H1 (cell line): ENCODE measurements around the gene CD47. TPM values are rescaled to one million over a fixed set of nuclear protein-coding genes. Genes with fewer than 3 reads are reported as not detected.

Source experiments
- CTCF ChIA-PET: fragments of 300-600 bp; sonication (Branson Sonifier 250); formaldehyde crosslinking; loops from one replicate; lab custom pipeline; 2021; ENCODE audit not compliant: partially characterized antibody; lab: Charles Lee
- POLR2A ChIA-PET: fragments of 300-600 bp; sonication (Branson Sonifier 250); formaldehyde crosslinking; loops from one replicate; lab custom pipeline; 2021; ENCODE audit warnings: inconsistent platforms; ENCODE audit not compliant: partially characterized antibody; lab: Charles Lee
- DNase-seq, 2 experiments: peaks; one replicate each; pipeline versions ENCODE4 v3.0.0 to v3.0.0-alpha.2; 2010 to 2022; ENCODE audit warnings: low spot score in 2 of 2, low read depth in 1 of 2, mixed read lengths in 1 of 2
- FAIRE-seq: peaks from 2 replicates; lab custom pipeline; 2011; peaks lifted over from hg19 to GRCh38; lab: Jason Lieb, UNC
- H2AFZ ChIP-seq: 2 replicates; pipeline ENCODE4 v1.8.1; 2012; ENCODE audit warnings: low read length, inconsistent platforms
- H2AK5ac ChIP-seq: 2 replicates; pipeline ENCODE4 v1.6.1; 2013; ENCODE audit warnings: low read depth, low read length
- H2BK120ac ChIP-seq: replicated peaks from 2 replicates; pipeline ENCODE3; 2013; ENCODE audit warnings: low read depth, low read length, inconsistent platforms
- H2BK12ac ChIP-seq: 2 replicates; pipeline ENCODE4 v1.6.1; 2013; ENCODE audit warnings: low read depth, low read length
- H2BK15ac ChIP-seq: 2 replicates; pipeline ENCODE4 v1.6.1; 2013; ENCODE audit warnings: low read length
- H2BK20ac ChIP-seq: 2 replicates; pipeline ENCODE4 v1.6.1; 2013; ENCODE audit warnings: low read length
- H2BK5ac ChIP-seq: 2 replicates; pipeline ENCODE4 v1.6.1; 2013; ENCODE audit warnings: low read depth, low read length
- H3K14ac ChIP-seq: 2 replicates; pipeline ENCODE4 v1.6.1; 2013; ENCODE audit warnings: inconsistent platforms; ENCODE audit not compliant: insufficient read length
- H3K18ac ChIP-seq: 2 replicates; pipeline ENCODE4 v1.6.1; 2013; ENCODE audit warnings: low read length; ENCODE audit errors: extremely low read depth
- H3K23ac ChIP-seq: 2 replicates; pipeline ENCODE4 v1.6.1; 2013; ENCODE audit warnings: inconsistent platforms; ENCODE audit not compliant: insufficient read length
- H3K23me2 ChIP-seq: 2 replicates; pipeline ENCODE4 v1.6.1; 2013; ENCODE audit warnings: low read depth, low read length
- H3K27ac ChIP-seq: 2 replicates; pipeline ENCODE4 v1.6.1; 2011; ENCODE audit warnings: low read depth, low read length, inconsistent platforms
- H3K27me3 ChIP-seq, 4 experiments: replicated peaks in 1 of 4; 1 replicate in 1 of 4; 2 replicates in 3 of 4; pipeline versions ENCODE4 v1.6.1 to v1.8.1; 2011 to 2013; ENCODE audit warnings: low read length in 3 of 4, mild to moderate bottlenecking in 3 of 4, inconsistent platforms in 2 of 4, mixed read lengths in 2 of 4, moderate library complexity in 1 of 4; ENCODE audit not compliant: control insufficient read depth in 3 of 4, insufficient read depth in 3 of 4; ENCODE audit errors: extremely low read depth in 1 of 4
- H3K36me3 ChIP-seq, 4 experiments: 2 replicates each; pipeline versions ENCODE4 v1.6.1 to v1.8.1; 2011 to 2013; ENCODE audit warnings: mild to moderate bottlenecking in 4 of 4, low read length in 3 of 4, moderate library complexity in 2 of 4, control low read depth in 1 of 4, inconsistent platforms in 1 of 4; ENCODE audit not compliant: insufficient read depth in 4 of 4, control insufficient read depth in 2 of 4
- H3K4ac ChIP-seq: replicated peaks from 2 replicates; pipeline ENCODE3; 2013; ENCODE audit warnings: low read length, low read depth, mixed read lengths, inconsistent platforms; ENCODE audit not compliant: insufficient read length
- H3K4me1 ChIP-seq, 4 experiments: replicated peaks in 1 of 4; 1 replicate in 1 of 4; 2 replicates in 3 of 4; pipeline versions ENCODE4 v1.6.1 to v1.8.1; 2011 to 2013; ENCODE audit warnings: low read length in 3 of 4, inconsistent platforms in 2 of 4, mixed read lengths in 1 of 4; ENCODE audit not compliant: insufficient read depth in 4 of 4, control insufficient read depth in 3 of 4
- H3K4me2 ChIP-seq, 2 experiments: 2 replicates each; pipeline versions ENCODE4 v1.6.1 to v1.8.1; 2011 to 2013; ENCODE audit warnings: low read depth in 2 of 2, low read length in 2 of 2, control low read depth in 1 of 2, inconsistent platforms in 1 of 2, mild to moderate bottlenecking in 1 of 2; ENCODE audit not compliant: insufficient read depth in 1 of 2
- H3K4me3 ChIP-seq, 4 experiments: fragments of 200-600, 300-600 bp in 1 of 4; sonication (generic), shearing (Covaris generic), sonication (Bioruptor Twin) in 1 of 4; 2 replicates each; pipeline versions ENCODE4 v1.5.1 to v1.8.1; 2011 to 2016; ENCODE audit warnings: low read length in 4 of 4, low read depth in 3 of 4, control low read depth in 2 of 4, inconsistent platforms in 2 of 4, mild to moderate bottlenecking in 2 of 4, mixed read lengths in 1 of 4, moderate library complexity in 1 of 4; ENCODE audit not compliant: insufficient read depth in 2 of 4; ENCODE audit errors: extremely low read depth in 1 of 4
- H3K56ac ChIP-seq: replicated peaks from 2 replicates; pipeline ENCODE3; 2013; ENCODE audit warnings: low read depth, mild to moderate bottlenecking, mixed read lengths, low read length, inconsistent platforms; ENCODE audit not compliant: insufficient read length
- H3K79me1 ChIP-seq: 2 replicates; pipeline ENCODE4 v1.6.1; 2013; ENCODE audit warnings: low read depth, low read length, control low read depth
- H3K79me2 ChIP-seq, 2 experiments: 2 replicates each; pipeline versions ENCODE4 v1.6.1 to v1.8.1; 2012 to 2013; ENCODE audit warnings: low read length in 2 of 2, mild to moderate bottlenecking in 2 of 2, inconsistent platforms in 1 of 2; ENCODE audit not compliant: insufficient read depth in 2 of 2, control insufficient read depth in 1 of 2
- H3K9ac ChIP-seq, 4 experiments: replicated peaks in 1 of 4; 1 replicate in 1 of 4; 2 replicates in 3 of 4; pipeline versions ENCODE4 v1.6.1 to v1.8.1; 2011 to 2013; ENCODE audit warnings: low read depth in 3 of 4, low read length in 3 of 4, control low read depth in 2 of 4, mild to moderate bottlenecking in 2 of 4, moderate library complexity in 2 of 4, inconsistent platforms in 1 of 4; ENCODE audit errors: extremely low read depth in 1 of 4
- H3K9me3 ChIP-seq, 2 experiments: 2 replicates each; pipeline versions ENCODE4 v1.6.1 to v1.8.1; 2012 to 2013; ENCODE audit warnings: mild to moderate bottlenecking in 2 of 2, moderate library complexity in 2 of 2, control low read depth in 1 of 2, inconsistent platforms in 1 of 2, low read depth in 1 of 2, low read length in 1 of 2, mixed read lengths in 1 of 2; ENCODE audit not compliant: insufficient read depth in 2 of 2
- H4K20me1 ChIP-seq, 2 experiments: replicated peaks in 1 of 2; 2 replicates each; pipeline versions ENCODE3 to v1.8.1; 2011 to 2013; ENCODE audit warnings: inconsistent platforms in 2 of 2, low read length in 2 of 2, mild to moderate bottlenecking in 1 of 2; ENCODE audit not compliant: insufficient read depth in 2 of 2, control insufficient read depth in 1 of 2
- H4K5ac ChIP-seq: 2 replicates; pipeline ENCODE4 v1.6.1; 2013; ENCODE audit warnings: low read length, low read depth, mixed read lengths, inconsistent platforms; ENCODE audit not compliant: insufficient read length
- H4K8ac ChIP-seq: 2 replicates; pipeline ENCODE4 v1.8.0; 2013; ENCODE audit warnings: mild to moderate bottlenecking, moderate library complexity, low read length, inconsistent platforms; ENCODE audit not compliant: insufficient read depth; ENCODE audit errors: extremely low read depth
- H4K91ac ChIP-seq: replicated peaks from 2 replicates; pipeline ENCODE3; 2013; ENCODE audit warnings: low read length, mixed read lengths, inconsistent platforms; ENCODE audit not compliant: insufficient read length
- CHD2 ChIP-seq: IDR thresholded peaks from 2 replicates; pipeline ENCODE4 v1.6.1; 2012; ENCODE audit warnings: low read length, improper control_type of control experiment
- CTBP2 ChIP-seq: IDR thresholded peaks from 2 replicates; pipeline ENCODE4 v1.7.0; 2011; ENCODE audit warnings: borderline replicate concordance, mild to moderate bottlenecking, moderate library complexity, mixed read lengths, low read length; ENCODE audit not compliant: insufficient read depth, insufficient read length
- HDAC2 ChIP-seq, 2 experiments: fragments of 300-600 bp in 1 of 2; sonication (generic) in 1 of 2; IDR thresholded peaks; 2 replicates each; pipeline ENCODE4 v1.6.1; 2011 to 2012; ENCODE audit warnings: low read depth in 2 of 2, low read length in 2 of 2, mild to moderate bottlenecking in 2 of 2, moderate library complexity in 2 of 2, borderline replicate concordance in 1 of 2, inconsistent platforms in 1 of 2
- HDAC6 ChIP-seq: IDR thresholded peaks from one replicate; pipeline ENCODE4 v1.7.1; 2012; ENCODE audit warnings: low read depth, mild to moderate bottlenecking, inconsistent platforms, low read length, moderate library complexity
- JUN ChIP-seq: IDR thresholded peaks from 2 replicates; pipeline ENCODE4 v1.6.1; 2011; ENCODE audit warnings: low read depth, mild to moderate bottlenecking, improper control_type of control experiment, low read length
- NRF1 ChIP-seq: IDR thresholded peaks from 2 replicates; pipeline ENCODE4 v1.6.1; 2011; ENCODE audit warnings: mild to moderate bottlenecking, low read depth, low read length, improper control_type of control experiment
- RAD21 ChIP-seq, 2 experiments: IDR thresholded peaks in 1 of 2; conservative IDR thresholded peaks in 1 of 2; 2 replicates each; pipeline ENCODE4 v1.6.1; 2011; ENCODE audit warnings: low read depth in 2 of 2, low read length in 2 of 2, improper control_type of control experiment in 1 of 2, inconsistent platforms in 1 of 2, mild to moderate bottlenecking in 1 of 2, moderate library complexity in 1 of 2
- SIRT6 ChIP-seq: IDR thresholded peaks from one replicate; pipeline ENCODE4 v1.7.1; 2012; ENCODE audit warnings: low read length, inconsistent platforms
- TCF12 ChIP-seq: IDR thresholded peaks from 2 replicates; pipeline ENCODE4 v1.6.1; 2011; ENCODE audit warnings: low read depth, mild to moderate bottlenecking, low read length
- TEAD4 ChIP-seq: IDR thresholded peaks from 2 replicates; pipeline ENCODE4 v1.6.1; 2012; ENCODE audit warnings: low read depth, low read length, inconsistent platforms, mixed read lengths
- WGBS, 2 experiments: shearing (Covaris generic) in 1 of 2; methylation state at CpG; one replicate each; pipeline versions ENCODE4 v1.1.6 to v1.1.7; 2013 to 2015; ENCODE audit warnings: low lambda C conversion rate in 2 of 2, mixed read lengths in 2 of 2, inconsistent platforms in 1 of 2, low coverage in 1 of 2, missing lambda C conversion rate in 1 of 2; ENCODE audit not compliant: insufficient replicate concordance in 2 of 2, insufficient coverage in 1 of 2, insufficient read length in 1 of 2; ENCODE audit errors: extremely low coverage in 1 of 2, missing lambda C conversion rate in 1 of 2; 5-methylcytosine and 5-hydroxymethylcytosine counted together
- polyA plus RNA-seq, 7 experiments: library from polyadenylated mRNA; depleted of rRNA in 3 of 7; stranded (reverse) in 5 of 7; unstranded in 2 of 7; fragments of >200 nt in 5 of 7; fragments of 200-250 nt in 2 of 7; gene quantifications; 1 replicate in 5 of 7; 2 replicates in 1 of 7; 4 replicates in 1 of 7; pipeline versions ENCODE4 v1.2.1 to v1.2.3, GENCODE V29; 2011 to 2013; ENCODE audit warnings: missing spikeins in 2 of 7, mixed read lengths in 2 of 7
- total RNA-seq: library from RNA; stranded (reverse); fragmentation: NEBNext Ultra II Directional; extraction: Animal tissue kit (Norgen Biotek cat#: 25700); gene quantifications from 2 replicates; pipeline ENCODE4 v1.2.1, GENCODE V29; 2021
- TF ChIP-seq, protein P1 (sequence below): IDR thresholded peaks from 2 replicates; pipeline ENCODE4 v1.6.1; 2011; ENCODE audit warnings: low read depth, mild to moderate bottlenecking, low read length; ENCODE audit not compliant: insufficient read depth

The CD47 gene
- total and polyA plus RNA-seq, 2 of the 8 experiments (the other 6 are each of a cell fraction or from before 2014, with no cell fraction given): 14.4 to 19.3 TPM

DNA sequence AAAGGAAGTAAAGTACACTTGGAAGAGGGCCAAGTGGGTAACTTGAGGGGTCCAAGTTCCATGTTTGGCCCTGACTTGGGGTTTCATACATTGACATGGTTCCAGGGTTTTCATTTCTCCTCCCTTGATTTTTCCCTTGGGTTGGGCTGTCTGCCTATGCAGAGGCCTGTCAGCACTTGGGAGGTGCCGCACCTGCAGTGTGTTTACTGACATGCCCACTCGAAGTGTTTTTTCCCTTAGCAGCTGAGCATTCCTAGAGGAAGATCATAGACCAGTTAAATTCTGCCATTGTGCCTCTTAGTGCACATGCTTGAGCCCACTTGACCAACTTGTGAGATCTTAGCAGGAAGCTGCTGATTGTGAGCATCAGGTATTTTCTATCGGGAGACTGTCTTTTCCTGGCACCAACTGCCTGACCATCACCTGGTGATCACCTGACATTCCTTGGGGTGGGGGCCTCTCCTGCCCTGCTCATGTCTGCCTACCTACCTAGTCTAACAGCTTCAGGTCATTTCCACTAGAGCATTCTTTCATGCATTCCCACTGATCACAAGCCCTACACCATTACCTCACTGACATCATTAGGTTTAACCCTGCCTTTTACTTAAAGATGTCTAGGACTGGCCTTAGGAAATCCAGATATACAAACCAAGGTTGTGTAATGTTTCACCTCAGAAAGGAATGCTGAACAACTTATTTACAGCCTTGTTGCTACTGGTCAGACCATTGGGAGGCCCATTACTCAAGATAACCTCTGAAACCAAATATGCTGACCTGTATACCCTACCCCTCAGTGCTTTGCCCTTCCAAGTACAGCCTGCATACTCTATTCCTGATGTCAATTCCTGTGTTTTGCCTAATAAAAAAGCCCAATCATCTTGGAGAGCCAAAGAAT is 68.3 kb downstream of the CD47 start:
- Histone ChIP-seq H3K27ac (no peak overlapping the region), H3K56ac (no peak overlapping the region), H3K4ac (no peak overlapping the region), H4K5ac (no peak overlapping the region), H3K79me1 (no peaks in the 10 kb centered on the region), H4K91ac (no peak overlapping the region), H4K8ac (no peak overlapping the region), H3K9ac (no peak overlapping the region), H3K9me3 (peaks cover 3 to 8% of the 10 kb centered on the region in 2 experiments; a peak in 1 of 4 replicates), H3K4me3 (no peak overlapping the region), H3K23me2 (no peaks in the 10 kb centered on the region), H4K20me1 (no peaks in the 10 kb centered on the region), H2BK5ac (no peak overlapping the region), H2BK120ac (no peak overlapping the region), H3K27me3 (no peaks in the 10 kb centered on the region), H3K79me2 (no peaks in the 10 kb centered on the region), H3K4me1 (peaks cover 0 to 4% (median 3%) of the 10 kb centered on the region in 4 experiments; a peak in 2 of 7 replicates), H2BK12ac (no peak overlapping the region), H2BK15ac (no peak overlapping the region), H2BK20ac (no peak overlapping the region), H3K14ac (no peak overlapping the region), H2AFZ (no peak overlapping the region), H2AK5ac (no peak overlapping the region; the same call in 1 of the 2 replicates), H3K36me3 (no peaks in the 10 kb centered on the region), H3K23ac (no peak overlapping the region), H3K4me2 (no peak overlapping the region), H3K18ac (no peak overlapping the region)
- DNase-seq (no peak), FAIRE-seq (no peak)
- WGBS, 2 experiments: 89% methylated on average over 3 of the region's 3 CpGs; no CpG with 5 or more reads in 1 of the 2 experiments
- CTCF ChIA-PET: interaction anchor here (1.3 kb wide), 1 partner anchor 12 kb away, joined by 4 read pairs; no protein-coding TSS in a partner anchor
- POLR2A ChIA-PET: no interaction called here
- TF ChIP-seq RAD21 (IDR thresholded peaks at IDR 0.05 in 1 of 2, conservative IDR thresholded peaks at IDR 0.05 in 1 of 2; ENCODE audit: low read depth in 2 of 2, low read length in 2 of 2) (no peak), HDAC6 (no peak), HDAC2 (IDR thresholded peaks at IDR 0.05; ENCODE audit: borderline replicate concordance in 1 of 2, low read depth in 2 of 2, low read length in 2 of 2) (no peak), TEAD4 (no peak), TCF12 (no peak), JUN (no peak), NRF1 (no peak), SIRT6 (no peak), CHD2 (no peak), CTBP2 (no peak)
- TF ChIP-seq, protein P1, sequence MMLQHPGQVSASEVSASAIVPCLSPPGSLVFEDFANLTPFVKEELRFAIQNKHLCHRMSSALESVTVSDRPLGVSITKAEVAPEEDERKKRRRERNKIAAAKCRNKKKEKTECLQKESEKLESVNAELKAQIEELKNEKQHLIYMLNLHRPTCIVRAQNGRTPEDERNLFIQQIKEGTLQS: no peak
